B cell (primary cell): ENCODE results near the gene GOLGA8J. TPM values are rescaled to one million over a fixed set of nuclear protein-coding genes. Genes with fewer than 3 reads are reported as not detected.

ENCODE experiments used
- ATAC-seq: fragments of 200-7000 bp; cut with Tn5 transposase; one replicate; pipeline ENCODE4 v1.10.0; 2021; ENCODE audit warnings: low read depth, mild to moderate bottlenecking, moderate number of reproducible peaks, moderate library complexity
- CTCF ChIA-PET: fragments of 350-600 bp; sonication (Branson Sonifier 250); formaldehyde crosslinking; loops from one replicate; lab custom pipeline; 2021; ENCODE audit warnings: antibody characterized with exemption, inconsistent platforms; lab: Charles Lee
- POLR2A ChIA-PET: fragments of 350-600 bp; sonication (Branson Sonifier 250); formaldehyde crosslinking; loops from one replicate; lab custom pipeline; 2021; ENCODE audit warnings: antibody characterized with exemption; lab: Charles Lee
- DNase-seq: peaks from one replicate; pipeline ENCODE4 v3.0.0; 2013
- H2AFZ ChIP-seq: 2 replicates; pipeline ENCODE4 v1.6.1; 2012; ENCODE audit warnings: mild to moderate bottlenecking, low read depth, low read length; ENCODE audit not compliant: insufficient read depth, poor library complexity, severe bottlenecking
- H3K27ac ChIP-seq, 2 donors: 1 replicate in 1 of 2; 2 replicates in 1 of 2; pipeline ENCODE4 v1.5.1; 2012 to 2013; ENCODE audit warnings: low read length in 2 of 2, mild to moderate bottlenecking in 2 of 2, moderate library complexity in 1 of 2
- H3K27me3 ChIP-seq, 4 experiments: fragments of 200-600 bp in 1 of 4; sonication (generic) in 1 of 4; replicated peaks in 1 of 4; 1 replicate in 2 of 4; 2 replicates in 2 of 4; pipeline versions ENCODE4 v1.6.1 to v1.7.0; 2013 to 2016; ENCODE audit warnings: low read length in 3 of 4, mild to moderate bottlenecking in 2 of 4, mixed read lengths in 1 of 4, moderate library complexity in 1 of 4; ENCODE audit not compliant: insufficient read depth in 4 of 4, control insufficient read depth in 3 of 4; ENCODE audit errors: control extremely low read depth in 1 of 4
- H3K36me3 ChIP-seq, 2 experiments: replicated peaks in 1 of 2; 1 replicate in 1 of 2; 2 replicates in 1 of 2; pipeline versions ENCODE4 v1.6.1 to v1.7.1; 2013; ENCODE audit warnings: low read length in 1 of 2; ENCODE audit not compliant: insufficient read depth in 2 of 2, control insufficient read depth in 1 of 2; ENCODE audit errors: control extremely low read depth in 1 of 2, extremely low read depth in 1 of 2
- H3K4me1 ChIP-seq, 2 donors: fragments of 200-600 bp in 1 of 2; sonication (generic) in 1 of 2; 1 replicate in 1 of 2; 2 replicates in 1 of 2; pipeline versions ENCODE4 v1.5.1 to v1.6.1; 2013 to 2017; ENCODE audit warnings: low read length in 2 of 2; ENCODE audit not compliant: control insufficient read depth in 2 of 2, insufficient read depth in 2 of 2
- H3K4me2 ChIP-seq: replicated peaks from 2 replicates; pipeline ENCODE3; 2012; ENCODE audit warnings: mild to moderate bottlenecking, low read depth, low read length; ENCODE audit not compliant: poor library complexity, severe bottlenecking
- H3K4me3 ChIP-seq, 5 experiments: fragments of 200-600 bp in 1 of 5; sonication (generic) in 1 of 5; 1 replicate in 3 of 5; 2 replicates in 2 of 5; pipeline versions ENCODE4 v1.5.1 to v1.7.0; 2011 to 2016; ENCODE audit warnings: low read length in 4 of 5, mild to moderate bottlenecking in 4 of 5, low read depth in 2 of 5, control low read depth in 1 of 5, moderate library complexity in 1 of 5; ENCODE audit not compliant: insufficient read depth in 1 of 5; ENCODE audit errors: control extremely low read depth in 1 of 5, extremely low read depth in 1 of 5
- H3K79me2 ChIP-seq: fragments of 200-600 bp; sonication (generic); one replicate; pipeline ENCODE4 v1.6.0; 2016; ENCODE audit warnings: low read length; ENCODE audit not compliant: control insufficient read depth, insufficient read depth
- H3K9ac ChIP-seq: fragments of 200-600 bp; sonication (generic); 2 replicates; pipeline ENCODE4 v1.6.1; 2017; ENCODE audit warnings: mild to moderate bottlenecking, low read length, moderate library complexity
- H3K9me3 ChIP-seq, 3 donors: one replicate each; pipeline versions ENCODE4 v1.6.1 to v1.7.1; 2013; ENCODE audit warnings: low read length in 2 of 3; ENCODE audit not compliant: control insufficient read depth in 2 of 3, insufficient read depth in 1 of 3; ENCODE audit errors: control extremely low read depth in 1 of 3
- H4K20me1 ChIP-seq: 2 replicates; pipeline ENCODE4 v1.6.0; 2012; ENCODE audit warnings: mild to moderate bottlenecking, low read length; ENCODE audit not compliant: insufficient read depth, control insufficient read depth, poor library complexity, severe bottlenecking
- H3K27ac Mint-ChIP-seq: one replicate; pipeline ENCODE4 v1.8.0; 2021; ENCODE audit warnings: mixed read lengths
- H3K27me3 Mint-ChIP-seq: one replicate; pipeline ENCODE4 v1.8.0; 2021; ENCODE audit warnings: mixed read lengths
- H3K4me1 Mint-ChIP-seq: one replicate; pipeline ENCODE4 v1.8.0; 2021; ENCODE audit warnings: mixed read lengths
- H3K4me3 Mint-ChIP-seq: one replicate; pipeline ENCODE4 v1.8.0; 2021; ENCODE audit warnings: mixed read lengths
- H3K9me3 Mint-ChIP-seq: one replicate; pipeline ENCODE4 v1.8.0; 2022; ENCODE audit warnings: mixed read lengths; ENCODE audit not compliant: insufficient read depth
- CTCF ChIP-seq: fragments of 200-600 bp; IDR thresholded peaks from one replicate; pipeline ENCODE4 v1.8.0; 2022; ENCODE audit warnings: antibody characterized with exemption, mild to moderate bottlenecking
- EZH2 ChIP-seq: IDR thresholded peaks from 2 replicates; pipeline ENCODE4 v1.6.1; 2012; ENCODE audit warnings: borderline replicate concordance, low read depth, mild to moderate bottlenecking, moderate library complexity, low read length; ENCODE audit not compliant: insufficient read depth, poor library complexity, severe bottlenecking
- WGBS: methylation state at CpG from one replicate; pipeline ENCODE4 v1.1.5; 2013; ENCODE audit warnings: missing lambda C conversion rate; ENCODE audit not compliant: insufficient coverage; 5-methylcytosine and 5-hydroxymethylcytosine counted together
- intact Hi-C: fragments of 100-400 bp; cut with micrococcal nuclease; formaldehyde crosslinking; loops from one replicate; pipeline ENCODE4 v1.10.0; 2022
- polyA plus RNA-seq: library from polyadenylated mRNA; depleted of rRNA; stranded (reverse); fragments of >200 nt; gene quantifications from 2 replicates; pipeline ENCODE4 v1.2.3, GENCODE V29; 2012
- total RNA-seq, 2 donors: library from RNA; stranded (reverse); fragments of 120-200 nt in 1 of 2; gene quantifications; 1 replicate in 1 of 2; 2 replicates in 1 of 2; pipeline versions ENCODE4 v1.2.3 to v1.2.4, GENCODE V29; 2013 to 2022

GOLGA8J gene
- total and polyA plus RNA-seq, 2 donors (not counting 1 experiment from before 2014, with no cell fraction given): not detected

- H3K79me2 ChIP-seq: no peaks in the 10 kb centered on the region
- DNase-seq: no peak
- H3K27me3 ChIP-seq: no peaks in the 10 kb centered on the region
- H3K9me3 ChIP-seq: peaks cover 0 to 5% (median 0%) of the 10 kb centered on the region in 3 donors
- H3K27ac ChIP-seq: no peak overlapping the region
- intact Hi-C loops: no loop called here
- no peak overlapping the region for H3K4me2 ChIP-seq
- WGBS: 96% methylated on average over 5 of the region's 7 CpGs
- Mint-ChIP-seq H3K4me3 (no peak overlapping the region), H3K4me1 (no peaks in the 10 kb centered on the region), H3K27ac (no peak overlapping the region), H3K27me3 (no peaks in the 10 kb centered on the region), H3K9me3 (no peaks in the 10 kb centered on the region)
- H3K9ac ChIP-seq: no peak overlapping the region
- H4K20me1 ChIP-seq: no peaks in the 10 kb centered on the region
- H2AFZ ChIP-seq: no peak overlapping the region
- no peak overlapping the region for H3K4me3 ChIP-seq
- ATAC-seq: no peak
- CTCF ChIA-PET: no interaction called here
- H3K4me1 ChIP-seq: no peaks in the 10 kb centered on the region
- TF ChIP-seq EZH2 (no peak), CTCF (no peak)
- POLR2A ChIA-PET: no interaction called here
- no peaks in the 10 kb centered on the region for H3K36me3 ChIP-seq
These were observed 14.4 kb upstream of the GOLGA8J start for GRCh38 chr15:30068326-30068725.

DNA sequence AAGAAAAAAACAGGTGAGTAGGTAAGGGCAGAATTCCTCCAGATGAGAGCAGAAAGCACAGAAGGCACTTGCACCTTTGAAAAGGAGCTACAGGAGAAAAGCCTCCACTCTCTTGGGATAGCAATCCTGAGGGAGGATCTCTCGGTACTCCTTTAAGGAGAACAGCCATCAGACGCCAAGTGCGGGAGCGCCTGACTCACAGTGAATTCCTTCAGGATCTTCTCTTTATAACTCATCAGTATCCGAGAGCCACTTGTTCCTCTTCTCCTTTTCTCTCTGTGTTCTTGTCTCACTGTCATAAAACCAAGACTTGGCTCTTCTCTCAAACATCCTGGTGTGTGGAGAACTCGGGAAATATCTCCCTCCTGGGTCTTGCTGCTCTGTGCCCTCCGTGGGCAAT, 10.1 kb upstream of the GOLGA8J start:
- no peak for ATAC-seq
- Mint-ChIP-seq H3K27ac (no peak overlapping the region), H3K4me3 (no peak overlapping the region), H3K9me3 (no peaks in the 10 kb centered on the region), H3K4me1 (no peaks in the 10 kb centered on the region), H3K27me3 (peaks cover 4% of the 10 kb centered on the region)
- H3K27me3 ChIP-seq: no peaks in the 10 kb centered on the region
- ChIA-PET POLR2A (no interaction called here), CTCF (no interaction called here)
- H3K4me3 ChIP-seq: no peak overlapping the region
- H3K27ac ChIP-seq: no peak overlapping the region
- no peak for TF ChIP-seq EZH2
- no peak for TF ChIP-seq CTCF
- no peak overlapping the region for H2AFZ ChIP-seq
- no peaks in the 10 kb centered on the region for H4K20me1 ChIP-seq
- H3K9me3 ChIP-seq: peaks cover 0 to 5% (median 0%) of the 10 kb centered on the region in 3 donors
- no peaks in the 10 kb centered on the region for H3K36me3 ChIP-seq
- H3K4me1 ChIP-seq: no peaks in the 10 kb centered on the region
- WGBS: 75% methylated on average over 2 of the region's 7 CpGs
- intact Hi-C loops: no loop called here
- H3K9ac ChIP-seq: no peak overlapping the region
- H3K4me2 ChIP-seq: no peak overlapping the region
- no peaks in the 10 kb centered on the region for H3K79me2 ChIP-seq
- DNase-seq: no peak
